OCI-LY1 (cell line): ENCODE measurements around the gene PPIL6.
"Not testable (repeated sequence)": the region's sequence is repeated elsewhere in the genome, so short reads cannot be mapped to it uniquely, and the experiment has no call there.

Experiments used
- CTCF ChIP-seq: fragments of 200-600 bp; sonication (generic), shearing (Covaris generic); IDR thresholded peaks from 2 replicates; pipeline ENCODE4 v1.5.1; 2017; ENCODE audit warnings: mild to moderate bottlenecking, antibody characterized with exemption, low read length, moderate library complexity, mixed read lengths
- EZH2 ChIP-seq: fragments of 200-600 bp; sonication (generic), shearing (Covaris generic); IDR thresholded peaks from 2 replicates; pipeline ENCODE4 v1.8.0; 2017; ENCODE audit warnings: borderline replicate concordance, mixed run types, mild to moderate bottlenecking, antibody characterized with exemption, low read length, moderate library complexity, mixed read lengths

GRCh38 chr6:109364382-109365078, 75.9 kb downstream of the PPIL6 start:
- TF ChIP-seq CTCF, EZH2: not testable (repeated sequence)
